ENCODE data around the gene CCDC157. TPM values are rescaled to one million over a fixed set of nuclear protein-coding genes. Genes with fewer than 3 reads are reported as not detected.

CCDC157 gene
- total RNA-seq, 1 experiment from 2014 or later = 5.5 TPM

DNA sequence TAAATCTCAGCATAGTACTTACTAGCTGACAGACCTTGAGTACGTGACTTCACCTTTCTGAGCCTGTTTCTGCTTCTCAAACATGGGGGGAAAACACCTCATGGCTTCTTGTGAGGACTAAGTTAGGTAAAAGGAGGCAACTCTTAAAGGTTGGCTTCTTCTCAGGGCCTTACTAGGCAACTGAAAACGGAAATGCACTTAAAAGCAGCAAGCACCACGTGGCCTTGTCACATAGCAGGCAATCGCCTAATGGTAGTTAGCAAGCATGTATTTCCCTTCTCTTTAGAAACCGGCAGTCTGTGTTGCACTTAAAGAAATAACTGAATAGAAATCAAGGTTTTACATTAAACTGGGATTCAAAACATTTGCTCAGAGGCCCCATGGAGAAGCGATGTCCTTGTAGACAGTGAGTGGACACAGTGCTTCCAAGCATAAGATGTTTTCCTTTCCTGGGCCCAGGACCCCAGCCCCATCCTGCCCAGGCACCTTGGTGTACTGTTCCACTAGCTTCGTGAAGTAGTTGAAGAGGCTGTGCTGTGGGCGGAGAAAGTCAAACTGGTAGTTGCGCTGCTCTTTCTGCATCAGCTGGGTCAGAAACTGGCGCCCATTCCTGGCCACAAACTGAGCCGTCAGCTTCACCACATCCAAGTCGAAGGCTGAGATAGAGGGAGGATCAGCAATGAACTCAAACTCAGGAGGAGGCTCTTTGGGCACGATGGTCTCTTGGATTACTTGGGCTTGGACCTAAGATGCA is 12.2 kb upstream of the CCDC157 start:
- H3K36me3 Mint-ChIP-seq (ENCODE audit: insufficient read depth, unreplicated experiment) = peaks cover 28% of the 10 kb centered on the region
- DNase-seq = no peak
- H3K9me3 Mint-ChIP-seq (ENCODE audit: low read depth, unreplicated experiment) = no peaks in the 10 kb centered on the region
- no peak overlapping the region for H3K4me3 Mint-ChIP-seq (ENCODE audit: low read depth, unreplicated experiment)
- TF ChIP-seq, protein P1, sequence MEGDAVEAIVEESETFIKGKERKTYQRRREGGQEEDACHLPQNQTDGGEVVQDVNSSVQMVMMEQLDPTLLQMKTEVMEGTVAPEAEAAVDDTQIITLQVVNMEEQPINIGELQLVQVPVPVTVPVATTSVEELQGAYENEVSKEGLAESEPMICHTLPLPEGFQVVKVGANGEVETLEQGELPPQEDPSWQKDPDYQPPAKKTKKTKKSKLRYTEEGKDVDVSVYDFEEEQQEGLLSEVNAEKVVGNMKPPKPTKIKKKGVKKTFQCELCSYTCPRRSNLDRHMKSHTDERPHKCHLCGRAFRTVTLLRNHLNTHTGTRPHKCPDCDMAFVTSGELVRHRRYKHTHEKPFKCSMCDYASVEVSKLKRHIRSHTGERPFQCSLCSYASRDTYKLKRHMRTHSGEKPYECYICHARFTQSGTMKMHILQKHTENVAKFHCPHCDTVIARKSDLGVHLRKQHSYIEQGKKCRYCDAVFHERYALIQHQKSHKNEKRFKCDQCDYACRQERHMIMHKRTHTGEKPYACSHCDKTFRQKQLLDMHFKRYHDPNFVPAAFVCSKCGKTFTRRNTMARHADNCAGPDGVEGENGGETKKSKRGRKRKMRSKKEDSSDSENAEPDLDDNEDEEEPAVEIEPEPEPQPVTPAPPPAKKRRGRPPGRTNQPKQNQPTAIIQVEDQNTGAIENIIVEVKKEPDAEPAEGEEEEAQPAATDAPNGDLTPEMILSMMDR (IDR thresholded peaks at IDR 0.05; ENCODE audit: unreplicated experiment) = no peak
- no peak overlapping the region for H3K27ac Mint-ChIP-seq (ENCODE audit: unreplicated experiment)
- CTCF ChIA-PET = interaction anchor here (1.4 kb wide), 1 partner anchor 17 kb away, joined by 3 read pairs; no protein-coding TSS in a partner anchor
- no peaks in the 10 kb centered on the region for H3K27me3 Mint-ChIP-seq (ENCODE audit: unreplicated experiment)
- intact Hi-C loops (cut with micrococcal nuclease; ENCODE audit: unreplicated experiment) = loop anchor here (1.0 kb wide), 1 partner anchor 28 kb away; no protein-coding TSS in a partner anchor
- no peaks in the 10 kb centered on the region for H3K4me1 Mint-ChIP-seq (ENCODE audit: low read depth, unreplicated experiment)
- BruUV-seq (replicated peaks) = no TSS peak

DNA sequence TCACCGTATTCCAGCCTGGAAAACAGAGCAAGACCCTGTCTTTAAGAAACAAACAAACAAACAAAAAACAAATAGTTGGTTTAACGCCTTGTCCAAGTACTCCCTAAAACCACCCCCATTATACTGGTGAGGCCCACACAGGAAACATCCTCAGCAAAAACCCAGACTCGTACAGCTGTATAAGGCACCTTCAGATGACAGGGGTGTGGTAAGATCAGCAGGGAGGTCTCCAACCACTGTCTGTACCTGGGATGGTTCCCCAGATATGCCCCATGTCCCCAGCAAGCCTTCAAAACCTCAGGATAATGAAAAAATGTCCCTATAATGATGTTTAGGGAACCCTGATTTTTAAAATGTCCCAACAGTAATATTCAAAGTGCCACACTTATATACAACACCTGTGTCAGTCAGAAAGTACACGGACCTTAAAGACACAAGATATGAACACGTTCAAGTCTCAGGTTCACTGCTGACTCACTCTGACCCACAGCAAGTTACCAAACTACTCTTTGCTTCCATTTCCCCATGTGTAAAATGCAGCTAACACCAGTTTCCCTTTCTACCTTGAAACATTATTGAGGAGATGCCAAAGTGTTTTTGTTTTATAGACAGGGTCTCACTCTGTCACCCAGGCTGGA is 9.4 kb upstream of the CCDC157 start:
- Mint-ChIP-seq H3K4me1 (ENCODE audit: low read depth, unreplicated experiment) (no peaks in the 10 kb centered on the region), H3K4me3 (ENCODE audit: low read depth, unreplicated experiment) (no peak overlapping the region), H3K27me3 (ENCODE audit: unreplicated experiment) (no peaks in the 10 kb centered on the region), H3K27ac (ENCODE audit: unreplicated experiment) (no peak overlapping the region), H3K9me3 (ENCODE audit: low read depth, unreplicated experiment) (no peaks in the 10 kb centered on the region), H3K36me3 (ENCODE audit: insufficient read depth, unreplicated experiment) (peaks cover 34% of the 10 kb centered on the region)
- CTCF ChIA-PET = interaction anchor here (1.4 kb wide), 1 partner anchor 45 kb away, joined by 3 read pairs; no protein-coding TSS in a partner anchor
- no peak for DNase-seq
- no TSS peak for BruUV-seq (replicated peaks)
- TF ChIP-seq, protein P1 (IDR thresholded peaks at IDR 0.05; ENCODE audit: unreplicated experiment) = no peak
- intact Hi-C loops (cut with micrococcal nuclease; ENCODE audit: unreplicated experiment) = no loop called here

DNA sequence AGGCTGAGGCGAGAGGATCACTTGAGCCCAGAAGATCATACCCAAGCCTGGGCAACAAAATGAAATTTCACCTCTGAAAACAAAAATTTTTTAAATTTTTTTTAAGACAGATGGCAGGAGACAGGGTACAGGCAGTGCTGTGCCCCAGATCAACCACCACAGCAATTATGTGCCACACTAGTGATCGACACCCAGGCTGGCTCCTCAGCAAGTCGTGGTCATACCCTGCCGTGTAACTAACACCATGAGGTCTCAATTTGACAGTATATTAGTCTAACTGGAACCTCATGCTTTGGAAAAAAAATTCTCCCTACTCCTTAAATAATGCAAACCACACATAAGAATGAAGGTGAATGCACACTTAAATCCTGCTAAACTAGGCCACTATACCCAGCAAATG is 8.4 kb upstream of the CCDC157 start:
- DNase-seq = no peak
- TF ChIP-seq, protein P1 (IDR thresholded peaks at IDR 0.05; ENCODE audit: unreplicated experiment) = no peak
- Mint-ChIP-seq H3K4me1 (ENCODE audit: low read depth, unreplicated experiment) (no peaks in the 10 kb centered on the region), H3K9me3 (ENCODE audit: low read depth, unreplicated experiment) (no peaks in the 10 kb centered on the region), H3K27ac (ENCODE audit: unreplicated experiment) (no peak overlapping the region), H3K27me3 (ENCODE audit: unreplicated experiment) (no peaks in the 10 kb centered on the region), H3K36me3 (ENCODE audit: insufficient read depth, unreplicated experiment) (peaks cover 28% of the 10 kb centered on the region), H3K4me3 (ENCODE audit: low read depth, unreplicated experiment) (no peak overlapping the region)
- BruUV-seq (replicated peaks) = no TSS peak
- CTCF ChIA-PET = interaction anchor here (1.4 kb wide), 1 partner anchor 46 kb away, joined by 3 read pairs; no protein-coding TSS in a partner anchor
- intact Hi-C loops (cut with micrococcal nuclease; ENCODE audit: unreplicated experiment) = no loop called here

DNA sequence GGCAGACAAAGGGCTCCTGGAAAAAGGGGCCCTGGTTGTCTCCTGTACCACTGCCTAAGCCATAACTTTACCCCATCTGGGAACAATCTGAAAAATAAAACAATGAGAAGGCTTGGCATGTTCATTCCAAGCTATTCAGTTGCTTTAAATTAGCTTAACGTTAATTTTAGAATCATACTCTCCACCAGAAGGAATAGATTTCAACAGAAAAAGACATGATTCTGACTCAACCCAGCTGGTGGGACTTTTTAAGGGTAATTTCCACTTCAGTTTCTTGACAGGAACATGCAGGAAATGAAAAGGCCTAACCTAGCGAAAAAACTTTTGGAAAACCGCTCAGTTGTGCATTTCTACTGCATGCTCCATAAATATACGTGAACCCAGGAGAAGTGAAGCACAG is 8.0 kb upstream of the CCDC157 start:
- TF ChIP-seq, protein P1 (IDR thresholded peaks at IDR 0.05; ENCODE audit: unreplicated experiment) = no peak
- H3K27me3 Mint-ChIP-seq (ENCODE audit: unreplicated experiment) = no peaks in the 10 kb centered on the region
- BruUV-seq (replicated peaks) = no TSS peak
- intact Hi-C loops (cut with micrococcal nuclease; ENCODE audit: unreplicated experiment) = no loop called here
- no peak overlapping the region for H3K4me3 Mint-ChIP-seq (ENCODE audit: low read depth, unreplicated experiment)
- DNase-seq = no peak
- no peaks in the 10 kb centered on the region for H3K9me3 Mint-ChIP-seq (ENCODE audit: low read depth, unreplicated experiment)
- peaks cover 4% of the 10 kb centered on the region for H3K4me1 Mint-ChIP-seq (ENCODE audit: low read depth, unreplicated experiment)
- CTCF ChIA-PET = no interaction called here
- no peak overlapping the region for H3K27ac Mint-ChIP-seq (ENCODE audit: unreplicated experiment)
- peaks cover 28% of the 10 kb centered on the region for H3K36me3 Mint-ChIP-seq (ENCODE audit: insufficient read depth, unreplicated experiment)
